Thoracic aorta endothelial cell (primary cell): Measurements from ENCODE around the gene CENPP. TPM values are rescaled to one million over a fixed set of nuclear protein-coding genes. Genes with fewer than 3 reads are reported as not detected.

Experiments
- small RNA-seq: library from RNA; depleted of rRNA; stranded (forward); fragments of <200 nt; gene quantifications from one replicate; pipeline ENCODE3, GENCODE V24; 2012
- total RNA-seq: library from RNA; depleted of rRNA; stranded (reverse); fragments of >200 nt; gene quantifications from 2 replicates; pipeline ENCODE4 v1.2.3, GENCODE V29; 2012

Gene CENPP
- 10.2 and 11.6 TPM in 2 replicates for total RNA-seq

GRCh38 chr9:92325269-92325990, at the start of gene CENPP, which contains the start of gene NOL8:
Gene CENPP (plus strand): TSS chr9:92325953.
Gene NOL8 (minus strand): TSS chr9:92325350. CDS start chr9:92324161, 1,189 bp downstream.

GRCh38 chr9:92293452-92294296, 32.1 kb upstream of the CENPP start, which contains the start of gene IARS1:
Gene IARS1 (minus strand): TSS chr9:92293697. CDS start chr9:92289419, 4,278 bp downstream.

GRCh38 chr9:92404042-92404836, 78.5 kb downstream of the CENPP start, which contains the start of gene OGN:
Gene OGN (minus strand): TSS chr9:92404578. CDS start chr9:92403407, 1,171 bp downstream.

GRCh38 chr9:92424340-92424739, 98.6 kb downstream of the CENPP start, which contains the start of gene OMD:
Gene OMD (minus strand): TSS chr9:92424471. CDS start chr9:92417558, 6,913 bp downstream.

GRCh38 chr9:92482329-92482728, 156.6 kb downstream of the CENPP start, which contains the start of gene ASPN:
Gene ASPN (minus strand): TSS chr9:92482506.

GRCh38 chr9:92535940-92536850, 210.4 kb downstream of the CENPP start, which contains the start of gene ECM2:
Gene ECM2 (minus strand): TSS chr9:92535990. CDS start chr9:92522866, 13,124 bp downstream.

Small RNAs within 50 kb of the gene (small RNA-seq; reads per million reads assigned to genes)
- gene AL157827.1 (not detected), gene MIR3651 (not detected), gene MIR4670 (not detected), gene SNORA84 (26.7 reads per million, percentile 96 among the genes with 10 or more reads in this experiment)

Other genes starting within 250 kb of the CENPP start
- 132 and 133 TPM in 2 replicates for gene SPTLC1, start 210.5 kb upstream of the CENPP start, total RNA-seq
- gene IARS1, start 32.3 kb upstream of the CENPP start, total RNA-seq, result 292 and 302 TPM in 2 replicates
- gene NOL8, start 603 bp upstream of the CENPP start, total RNA-seq, result 43.2 and 45.9 TPM in 2 replicates
- under 0.01 and 0.07 TPM in 2 replicates for gene OGN, start 78.6 kb downstream of the CENPP start, total RNA-seq
- gene OMD, start 98.5 kb downstream of the CENPP start, total RNA-seq, result not detected in 2 replicates
- under 0.01 TPM in 1 of 2 replicates, not detected in the other for gene ASPN, start 156.6 kb downstream of the CENPP start, total RNA-seq
- gene ECM2, start 210.0 kb downstream of the CENPP start, total RNA-seq, result 0.07 and 0.27 TPM in 2 replicates